H1 (cell line): Measurements from ENCODE around the gene ATP5F1E.

Experiments
- CEBPB ChIP-seq: IDR thresholded peaks from 2 replicates; pipeline ENCODE4 v1.6.1; 2012; ENCODE audit warnings: low read depth, low read length
- RFX5 ChIP-seq: IDR thresholded peaks from 2 replicates; pipeline ENCODE4 v1.6.1; 2011; ENCODE audit warnings: low read depth, low read length, improper control_type of control experiment, borderline replicate concordance

GRCh38 chr20:58992911-58993310 lies 39.2 kb downstream of the ATP5F1E start:
- TF ChIP-seq RFX5 (no peak), CEBPB (no peak)
